CD4-positive, alpha-beta memory T cell (primary cell): ENCODE results near the gene CDV3. TPM values are rescaled to one million over a fixed set of nuclear protein-coding genes. Genes with fewer than 3 reads are reported as not detected.
A peak's percentile ranks its signal among the peaks of the same experiment; 100 is the strongest.

Experiments
- CTCF ChIA-PET: fragments of 350-600 bp; sonication (Branson Sonifier 250); formaldehyde crosslinking; loops from one replicate; lab custom pipeline; 2021; ENCODE audit warnings: inconsistent platforms; ENCODE audit not compliant: partially characterized antibody; lab: Charles Lee
- POLR2A ChIA-PET: fragments of 350-600 bp; sonication (Branson Sonifier 250); formaldehyde crosslinking; loops from one replicate; lab custom pipeline; 2021; ENCODE audit not compliant: partially characterized antibody; lab: Charles Lee
- DNase-seq, 5 donors: peaks; one replicate each; pipeline versions ENCODE4 v3.0.0 to v3.0.0-alpha.2; 2020 to 2022; ENCODE audit warnings: mixed read lengths in 1 of 5
- H3K27ac ChIP-seq: one replicate; pipeline ENCODE4 v1.7.0; 2013; ENCODE audit warnings: low read depth, low read length
- H3K27me3 ChIP-seq: 2 replicates; pipeline ENCODE4 v1.7.0; 2013; ENCODE audit warnings: mild to moderate bottlenecking, low read length, moderate library complexity; ENCODE audit not compliant: insufficient read depth
- H3K36me3 ChIP-seq: 2 replicates; pipeline ENCODE4 v1.7.0; 2013; ENCODE audit warnings: mild to moderate bottlenecking, low read length, moderate library complexity; ENCODE audit not compliant: insufficient read depth
- H3K4me1 ChIP-seq: 2 replicates; pipeline ENCODE4 v1.7.0; 2013; ENCODE audit warnings: mild to moderate bottlenecking, low read length, moderate library complexity; ENCODE audit not compliant: insufficient read depth
- H3K4me3 ChIP-seq, 2 donors: one replicate each; pipeline ENCODE4 v1.7.0; 2013; ENCODE audit warnings: low read length in 2 of 2, mild to moderate bottlenecking in 1 of 2
- H3K9me3 ChIP-seq, 2 donors: one replicate each; pipeline ENCODE4 v1.7.0; 2013; ENCODE audit warnings: low read length in 2 of 2, control low read depth in 1 of 2; ENCODE audit not compliant: control insufficient read depth in 1 of 2
- H3K27ac Mint-ChIP-seq, 7 donors: one replicate each; pipeline ENCODE4 v1.8.0; 2020 to 2021; ENCODE audit warnings: mixed read lengths in 7 of 7, mild to moderate bottlenecking in 6 of 7, inconsistent platforms in 3 of 7, moderate library complexity in 3 of 7
- H3K27me3 Mint-ChIP-seq, 2 donors: one replicate each; pipeline ENCODE4 v1.8.0; 2020 to 2021; ENCODE audit warnings: mixed read lengths in 2 of 2
- H3K36me3 Mint-ChIP-seq, 2 donors: one replicate each; pipeline ENCODE4 v1.8.0; 2020 to 2021; ENCODE audit warnings: mixed read lengths in 2 of 2, inconsistent platforms in 1 of 2, mild to moderate bottlenecking in 1 of 2
- H3K4me1 Mint-ChIP-seq, 4 donors: one replicate each; pipeline ENCODE4 v1.8.0; 2020 to 2021; ENCODE audit warnings: mixed read lengths in 4 of 4, mild to moderate bottlenecking in 1 of 4
- H3K4me3 Mint-ChIP-seq, 8 donors: one replicate each; pipeline ENCODE4 v1.8.0; 2020 to 2021; ENCODE audit warnings: mixed read lengths in 8 of 8, mild to moderate bottlenecking in 7 of 8, moderate library complexity in 6 of 8, inconsistent platforms in 3 of 8
- H3K9me3 Mint-ChIP-seq, 8 donors: one replicate each; pipeline ENCODE4 v1.8.0; 2020 to 2021; ENCODE audit warnings: mixed read lengths in 8 of 8, mild to moderate bottlenecking in 5 of 8, inconsistent platforms in 3 of 8, moderate library complexity in 1 of 8
- intact Hi-C: fragments of 100-400 bp; cut with micrococcal nuclease; formaldehyde crosslinking; loops from one replicate; pipeline ENCODE4 v1.15.1; 2023
- polyA plus RNA-seq, 2 donors: library from polyadenylated mRNA; unstranded; fragments of 300-500 nt; fragmentation: Illumina TruSeq; gene quantifications; one replicate each; pipeline ENCODE4 v1.2.3, GENCODE V29; 2021
- total RNA-seq, 2 experiments: library from RNA; stranded (reverse); gene quantifications; one replicate each; pipeline ENCODE4 v1.2.3, GENCODE V29; 2021

CDV3 gene
- total and polyA plus RNA-seq, 4 experiments from 2014 or later, result 33.5 to 212 (median 144) TPM

DNA sequence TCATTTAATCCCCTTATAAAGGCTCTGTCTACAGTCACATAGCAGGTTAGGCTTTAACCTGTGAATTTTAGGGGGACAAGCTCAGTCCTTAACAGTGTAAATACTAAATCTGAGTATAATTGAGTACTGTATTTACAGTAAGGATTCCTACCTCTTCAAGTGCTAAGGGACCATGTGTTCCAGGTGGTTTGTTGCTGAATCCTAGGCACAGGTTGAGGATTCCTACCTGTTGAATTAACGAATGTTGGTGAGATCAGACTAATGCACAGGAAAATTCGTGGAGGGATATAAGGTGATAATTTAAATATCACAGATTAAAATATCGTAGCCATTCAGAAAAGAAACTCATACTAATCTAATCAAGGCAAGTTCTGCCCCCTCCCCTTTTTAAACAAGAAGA, 24.9 kb downstream of the CDV3 start:
- Histone ChIP-seq H3K27ac (no peak overlapping the region), H3K4me1 (no peaks in the 10 kb centered on the region), H3K36me3 (peaks cover 7% of the 10 kb centered on the region), H3K4me3 (no peak overlapping the region), H3K9me3 (no peaks in the 10 kb centered on the region), H3K27me3 (no peaks in the 10 kb centered on the region)
- peaks cover 8 to 19% of the 10 kb centered on the region in 2 donors for H3K36me3 Mint-ChIP-seq
- H3K4me1 Mint-ChIP-seq, result peaks cover 0 to 4% (median 1%) of the 10 kb centered on the region in 4 donors
- ChIA-PET CTCF (no interaction called here), POLR2A (no interaction called here)
- H3K4me3 Mint-ChIP-seq, result no peak overlapping the region
- no peaks in the 10 kb centered on the region for H3K9me3 Mint-ChIP-seq
- no peak overlapping the region for H3K27ac Mint-ChIP-seq
- no peak for DNase-seq
- intact Hi-C loops, result no loop called here
- no peaks in the 10 kb centered on the region for H3K27me3 Mint-ChIP-seq

GRCh38 chr3:133599280-133599679, 25.8 kb downstream of the CDV3 start:
- CTCF ChIA-PET, result no interaction called here
- H3K36me3 ChIP-seq, result peaks cover 7% of the 10 kb centered on the region
- intact Hi-C loops, result no loop called here

DNA sequence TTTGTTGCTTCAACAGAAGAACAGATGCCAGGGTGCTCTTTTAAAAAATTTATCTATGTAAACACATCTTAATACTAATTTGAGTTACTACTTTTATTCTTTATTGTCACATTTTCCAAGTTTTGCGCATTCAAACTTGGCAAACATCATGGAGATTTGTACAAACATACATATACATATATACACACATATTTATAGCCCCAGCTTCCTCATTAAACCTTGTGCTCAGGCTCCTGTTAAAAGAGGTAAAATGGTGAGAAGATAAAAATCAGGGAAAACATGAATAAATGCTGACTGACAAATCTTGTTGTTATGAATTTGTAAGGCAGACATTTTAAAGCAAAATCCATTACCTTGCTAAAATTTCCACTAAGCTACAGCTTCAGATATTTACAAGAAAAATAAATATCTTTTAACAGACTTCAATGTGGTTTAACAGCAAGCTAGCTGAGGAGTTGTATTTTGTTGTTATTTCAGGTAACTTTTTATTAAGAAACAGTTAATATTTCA, 27.1 kb downstream of the CDV3 start:
- H3K9me3 Mint-ChIP-seq, result no peaks in the 10 kb centered on the region
- intact Hi-C loops, result no loop called here
- Histone ChIP-seq H3K4me1 (no peaks in the 10 kb centered on the region), H3K27ac (no peak overlapping the region), H3K9me3 (no peaks in the 10 kb centered on the region), H3K36me3 (peaks cover 7% of the 10 kb centered on the region), H3K27me3 (no peaks in the 10 kb centered on the region), H3K4me3 (no peak overlapping the region)
- peaks cover 0 to 3% (median 0%) of the 10 kb centered on the region in 4 donors for H3K4me1 Mint-ChIP-seq
- no peak overlapping the region for H3K4me3 Mint-ChIP-seq
- ChIA-PET POLR2A (no interaction called here), CTCF (interaction anchor here (1.7 kb wide), 1 partner anchor 22 kb away, joined by 4 read pairs; no protein-coding TSS in a partner anchor)
- DNase-seq, result no peak
- peaks cover 9 to 24% of the 10 kb centered on the region in 2 donors for H3K36me3 Mint-ChIP-seq
- H3K27ac Mint-ChIP-seq, result no peak overlapping the region
- no peaks in the 10 kb centered on the region for H3K27me3 Mint-ChIP-seq

More at GRCh38 chr3:133599280-133599679, 25.8 kb downstream of the CDV3 start:
- H3K4me3 ChIP-seq, result no peak overlapping the region
- H3K27ac ChIP-seq, result no peak overlapping the region
- H3K9me3 ChIP-seq, result no peaks in the 10 kb centered on the region
- no peaks in the 10 kb centered on the region for H3K4me1 ChIP-seq
- Mint-ChIP-seq H3K4me1 (peaks cover 0 to 6% (median 1%) of the 10 kb centered on the region in 4 donors), H3K27ac (no peak overlapping the region), H3K9me3 (no peaks in the 10 kb centered on the region), H3K27me3 (no peaks in the 10 kb centered on the region), H3K4me3 (no peak overlapping the region), H3K36me3 (peaks cover 9 to 21% of the 10 kb centered on the region in 2 donors)
- no peaks in the 10 kb centered on the region for H3K27me3 ChIP-seq
- POLR2A ChIA-PET, result interaction anchor here (1.4 kb wide), 1 partner anchor 26 kb away, joined by 4 read pairs; no protein-coding TSS in a partner anchor
- no peak for DNase-seq

DNA sequence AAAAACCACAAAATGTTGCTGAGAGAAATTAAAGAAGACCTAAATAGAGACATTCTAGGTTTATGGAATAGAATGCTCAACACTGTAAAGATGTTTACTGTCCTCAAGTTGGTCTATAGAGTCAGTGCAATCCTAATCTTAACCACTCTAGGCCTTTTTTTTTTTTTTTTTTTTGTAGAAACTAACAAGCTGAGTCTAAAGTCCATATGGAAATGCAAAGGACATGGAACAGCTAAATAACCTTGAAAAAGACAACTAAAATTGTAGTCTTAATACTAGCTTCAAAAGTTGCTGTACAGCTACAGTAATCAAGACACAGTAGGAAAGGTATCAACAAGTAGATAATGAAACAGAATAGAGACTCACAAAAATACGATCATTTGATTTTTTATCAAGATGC, 32.9 kb downstream of the CDV3 start:
- POLR2A ChIA-PET, result interaction anchor here (0.7 kb wide), 1 partner anchor 102 kb away, joined by 4 read pairs; no protein-coding TSS in a partner anchor
- peaks cover 0 to 3% (median 0%) of the 10 kb centered on the region in 4 donors for H3K4me1 Mint-ChIP-seq
- DNase-seq, result no peak

DNA sequence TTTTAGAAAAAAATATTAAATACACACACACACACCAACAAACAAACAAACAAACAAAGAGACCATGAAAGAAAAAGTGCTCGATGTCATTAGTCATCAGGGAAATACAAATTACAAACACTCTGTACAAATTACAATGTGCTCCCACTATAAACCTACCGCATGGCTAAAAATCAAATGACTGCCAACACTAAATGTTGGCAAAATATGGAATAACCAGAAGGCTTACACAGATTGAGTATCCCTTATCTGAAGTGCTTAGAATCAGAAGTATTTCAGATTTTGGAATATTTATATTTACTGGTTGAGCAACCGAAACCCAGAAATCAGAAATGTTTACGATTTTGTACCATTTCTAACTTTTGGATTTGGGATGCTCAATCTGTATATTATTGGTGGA, 33.4 kb downstream of the CDV3 start:
- H3K4me3 Mint-ChIP-seq, result no peak overlapping the region
- no peak overlapping the region for H3K27ac Mint-ChIP-seq
- no peaks in the 10 kb centered on the region for H3K27me3 Mint-ChIP-seq

More for the DNA sequence above, 32.9 kb downstream of the CDV3 start:
- H3K27ac ChIP-seq, result no peak overlapping the region
- Mint-ChIP-seq H3K36me3 (peaks cover 43 to 57% of the 10 kb centered on the region in 2 donors), H3K27me3 (no peaks in the 10 kb centered on the region), H3K9me3 (no peaks in the 10 kb centered on the region), H3K27ac (no peak overlapping the region), H3K4me3 (no peak overlapping the region)
- no peaks in the 10 kb centered on the region for H3K27me3 ChIP-seq
- H3K4me3 ChIP-seq, result no peak overlapping the region
- CTCF ChIA-PET, result no interaction called here
- no peaks in the 10 kb centered on the region for H3K4me1 ChIP-seq
- peaks cover 14% of the 10 kb centered on the region for H3K36me3 ChIP-seq
- no peaks in the 10 kb centered on the region for H3K9me3 ChIP-seq
- intact Hi-C loops, result no loop called here

GRCh38 chr3:133607816-133608215, 34.3 kb downstream of the CDV3 start:
- ChIA-PET CTCF (interaction anchor here (0.8 to 2.4 kb wide), 3 partner anchors 9 to 121 kb away, joined by 3 to 5 read pairs (median 3); no protein-coding TSS in a partner anchor), POLR2A (no interaction called here)
- no peak for DNase-seq
- Mint-ChIP-seq H3K4me3 (no peak overlapping the region), H3K27me3 (no peaks in the 10 kb centered on the region), H3K9me3 (no peaks in the 10 kb centered on the region), H3K27ac (no peak overlapping the region), H3K4me1 (peaks cover 0 to 3% (median 0%) of the 10 kb centered on the region in 4 donors), H3K36me3 (peaks cover 39 to 52% of the 10 kb centered on the region in 2 donors)
- Histone ChIP-seq H3K4me1 (no peaks in the 10 kb centered on the region), H3K4me3 (no peak overlapping the region), H3K36me3 (peaks cover 16% of the 10 kb centered on the region), H3K27ac (no peak overlapping the region), H3K27me3 (no peaks in the 10 kb centered on the region), H3K9me3 (no peaks in the 10 kb centered on the region)
- intact Hi-C loops, result no loop called here

More for the DNA sequence above, 33.4 kb downstream of the CDV3 start:
- CTCF ChIA-PET, result interaction anchor here (0.7 to 1.0 kb wide), 2 partner anchors 10 to 215 kb away, joined by 3 read pairs; no protein-coding TSS in a partner anchor
- H3K27me3 ChIP-seq, result no peaks in the 10 kb centered on the region
- POLR2A ChIA-PET, result interaction anchor here (0.7 kb wide), 1 partner anchor 103 kb away, joined by 4 read pairs; no protein-coding TSS in a partner anchor
- intact Hi-C loops, result no loop called here
- peaks cover 0 to 3% (median 0%) of the 10 kb centered on the region in 4 donors for H3K4me1 Mint-ChIP-seq
- H3K9me3 Mint-ChIP-seq, result no peaks in the 10 kb centered on the region
- peaks cover 40 to 56% of the 10 kb centered on the region in 2 donors for H3K36me3 Mint-ChIP-seq
- no peaks in the 10 kb centered on the region for H3K4me1 ChIP-seq
- H3K36me3 ChIP-seq, result peaks cover 12% of the 10 kb centered on the region
- no peak for DNase-seq
- H3K9me3 ChIP-seq, result no peaks in the 10 kb centered on the region
- H3K4me3 ChIP-seq, result no peak overlapping the region
- no peak overlapping the region for H3K27ac ChIP-seq

DNA sequence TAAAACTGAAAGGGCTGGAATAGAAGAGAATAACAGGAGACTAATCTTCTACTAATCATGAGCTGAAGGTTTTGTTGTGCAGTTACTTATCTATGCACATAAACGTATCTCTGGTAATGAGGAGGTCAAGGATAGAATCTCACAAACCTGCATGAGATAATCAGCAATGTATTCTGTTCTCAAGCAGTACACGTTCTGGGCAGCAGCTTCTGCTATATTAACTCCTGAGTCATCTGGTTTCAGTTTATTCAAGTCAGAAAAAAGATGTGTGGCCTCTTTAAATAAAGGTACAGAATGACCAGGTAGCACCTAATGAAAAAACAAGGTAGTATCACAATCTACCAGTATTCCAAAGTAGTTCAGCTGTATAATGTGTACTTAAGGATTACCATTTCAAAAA, 34.9 kb downstream of the CDV3 start:
- Mint-ChIP-seq H3K9me3 (no peaks in the 10 kb centered on the region), H3K4me1 (peaks cover 0 to 2% (median 0%) of the 10 kb centered on the region in 4 donors), H3K4me3 (no peak overlapping the region), H3K27ac (peak overlapping the region in 1 of 7 donors; percentile 51), H3K36me3 (peaks cover 41 to 54% of the 10 kb centered on the region in 2 donors), H3K27me3 (no peaks in the 10 kb centered on the region)
- ChIA-PET POLR2A (no interaction called here), CTCF (interaction anchor here (0.8 to 2.4 kb wide), 2 partner anchors 120 to 122 kb away, joined by 3 to 5 read pairs; no protein-coding TSS in a partner anchor)
- Histone ChIP-seq H3K27me3 (no peaks in the 10 kb centered on the region), H3K27ac (no peak overlapping the region), H3K36me3 (peaks cover 16% of the 10 kb centered on the region), H3K4me1 (no peaks in the 10 kb centered on the region), H3K4me3 (no peak overlapping the region), H3K9me3 (no peaks in the 10 kb centered on the region)
- intact Hi-C loops, result no loop called here
- DNase-seq, result no peak
